CD14-positive monocyte (primary cell): Measurements from ENCODE around the gene EXOSC5. TPM values are rescaled to one million over a fixed set of nuclear protein-coding genes. Genes with fewer than 3 reads are reported as not detected.

Experiments
- DNase-seq, 3 donors: peaks; one replicate each; pipeline ENCODE4 v3.0.0-alpha.2; 2011 to 2022
- H2AFZ ChIP-seq: 2 replicates; pipeline ENCODE4 v1.6.0; 2012; ENCODE audit warnings: mild to moderate bottlenecking, low read depth, low read length, inconsistent platforms; ENCODE audit not compliant: insufficient read depth, poor library complexity, severe bottlenecking
- H3K27ac ChIP-seq, 2 donors: 1 replicate in 1 of 2; 2 replicates in 1 of 2; pipeline ENCODE4 v1.5.1; 2012 to 2013; ENCODE audit warnings: low read length in 2 of 2, control low read depth in 1 of 2, inconsistent platforms in 1 of 2, low read depth in 1 of 2, mild to moderate bottlenecking in 1 of 2
- H3K27me3 ChIP-seq, 2 donors: one replicate each; pipeline versions ENCODE4 v1.6.0 to v1.6.1; 2011 to 2013; ENCODE audit warnings: low read length in 2 of 2; ENCODE audit not compliant: control insufficient read depth in 2 of 2, insufficient read depth in 2 of 2
- H3K36me3 ChIP-seq, 2 donors: replicated peaks in 1 of 2; 1 replicate in 1 of 2; 2 replicates in 1 of 2; pipeline versions ENCODE4 v1.5.1 to v1.6.1; 2012 to 2013; ENCODE audit warnings: low read length in 2 of 2, control low read depth in 1 of 2, inconsistent platforms in 1 of 2, mild to moderate bottlenecking in 1 of 2; ENCODE audit not compliant: insufficient read depth in 2 of 2, control insufficient read depth in 1 of 2
- H3K4me1 ChIP-seq, 2 donors: 1 replicate in 1 of 2; 2 replicates in 1 of 2; pipeline versions ENCODE4 v1.5.1 to v1.6.1; 2012 to 2013; ENCODE audit warnings: low read length in 2 of 2, control low read depth in 1 of 2, inconsistent platforms in 1 of 2, mild to moderate bottlenecking in 1 of 2, moderate library complexity in 1 of 2; ENCODE audit not compliant: insufficient read depth in 2 of 2, control insufficient read depth in 1 of 2
- H3K4me2 ChIP-seq: replicated peaks from 2 replicates; pipeline ENCODE3; 2012; ENCODE audit warnings: low read length, moderate library complexity, mild to moderate bottlenecking; ENCODE audit not compliant: poor library complexity, severe bottlenecking; ENCODE audit errors: extremely low read depth
- H3K4me3 ChIP-seq, 3 experiments: fragments of 200-600 bp in 1 of 3; sonication (generic) in 1 of 3; replicated peaks in 1 of 3; 1 replicate in 2 of 3; 2 replicates in 1 of 3; pipeline ENCODE4 v1.5.1; 2011 to 2013; ENCODE audit warnings: low read length in 3 of 3, mild to moderate bottlenecking in 3 of 3, control low read depth in 2 of 3, low read depth in 2 of 3, inconsistent platforms in 1 of 3, moderate library complexity in 1 of 3
- H3K79me2 ChIP-seq: 2 replicates; pipeline ENCODE4 v1.6.0; 2012; ENCODE audit warnings: mild to moderate bottlenecking, control low read depth, inconsistent platforms, low read length, moderate library complexity; ENCODE audit not compliant: insufficient read depth
- H3K9ac ChIP-seq: 2 replicates; pipeline ENCODE4 v1.6.0; 2017; ENCODE audit warnings: low read length, mild to moderate bottlenecking; ENCODE audit not compliant: insufficient read depth, poor library complexity, severe bottlenecking
- H3K9me3 ChIP-seq, 2 donors: replicated peaks in 1 of 2; 1 replicate in 1 of 2; 2 replicates in 1 of 2; pipeline versions ENCODE4 v1.5.1 to v1.6.1; 2012 to 2013; ENCODE audit warnings: low read length in 2 of 2, control low read depth in 1 of 2; ENCODE audit not compliant: control insufficient read depth in 1 of 2, insufficient read depth in 1 of 2
- H4K20me1 ChIP-seq: 2 replicates; pipeline ENCODE4 v1.6.0; 2012; ENCODE audit warnings: mild to moderate bottlenecking, low read length, control low read depth, moderate library complexity; ENCODE audit not compliant: insufficient read depth
- H3K27ac Mint-ChIP-seq, 7 donors: one replicate each; pipeline ENCODE4 v1.8.0; 2020; ENCODE audit warnings: mild to moderate bottlenecking in 7 of 7, mixed read lengths in 7 of 7, moderate library complexity in 6 of 7, inconsistent platforms in 2 of 7
- H3K27me3 Mint-ChIP-seq, 3 donors: one replicate each; pipeline ENCODE4 v1.8.0; 2021 to 2022; ENCODE audit warnings: low read depth in 3 of 3, mild to moderate bottlenecking in 3 of 3, mixed read lengths in 3 of 3, moderate library complexity in 3 of 3, inconsistent platforms in 1 of 3
- H3K36me3 Mint-ChIP-seq, 2 donors: one replicate each; pipeline ENCODE4 v1.8.0; 2020; ENCODE audit warnings: mixed read lengths in 2 of 2, inconsistent platforms in 1 of 2, mild to moderate bottlenecking in 1 of 2
- H3K4me1 Mint-ChIP-seq: one replicate; pipeline ENCODE4 v1.8.0; 2020; ENCODE audit warnings: mild to moderate bottlenecking, mixed read lengths
- H3K4me3 Mint-ChIP-seq, 2 donors: one replicate each; pipeline ENCODE4 v1.8.0; 2020; ENCODE audit warnings: mild to moderate bottlenecking in 2 of 2, mixed read lengths in 2 of 2, moderate library complexity in 1 of 2
- H3K9me3 Mint-ChIP-seq, 7 donors: one replicate each; pipeline ENCODE4 v1.8.0; 2020 to 2022; ENCODE audit warnings: mixed read lengths in 7 of 7, mild to moderate bottlenecking in 6 of 7, moderate library complexity in 6 of 7, inconsistent platforms in 2 of 7
- WGBS: methylation state at CpG from one replicate; pipeline ENCODE4 v1.1.5; 2013; ENCODE audit warnings: missing lambda C conversion rate; ENCODE audit not compliant: insufficient coverage; 5-methylcytosine and 5-hydroxymethylcytosine counted together
- intact Hi-C, 2 donors: fragments of 100-400 bp; cut with micrococcal nuclease; formaldehyde crosslinking; loops; one replicate each; pipeline versions ENCODE4 v1.15.0 to v1.15.1; 2023
- polyA plus RNA-seq, 3 donors: library from polyadenylated mRNA; depleted of rRNA in 1 of 3; unstranded in 2 of 3; stranded (reverse) in 1 of 3; fragments of 300-500 nt in 2 of 3; fragments of >200 nt in 1 of 3; fragmentation: Illumina TruSeq in 2 of 3; gene quantifications; 1 replicate in 2 of 3; 2 replicates in 1 of 3; pipeline ENCODE4 v1.2.3, GENCODE V29; 2012 to 2021
- TF ChIP-seq, protein P1 (sequence below): fragments of 200-600 bp; IDR thresholded peaks from one replicate; pipeline ENCODE4 v1.8.0; 2022; ENCODE audit warnings: antibody characterized with exemption, mild to moderate bottlenecking

Gene EXOSC5
- polyA plus RNA-seq, 3 donors, result 24.0 to 58.7 (median 40.5) TPM

DNA sequence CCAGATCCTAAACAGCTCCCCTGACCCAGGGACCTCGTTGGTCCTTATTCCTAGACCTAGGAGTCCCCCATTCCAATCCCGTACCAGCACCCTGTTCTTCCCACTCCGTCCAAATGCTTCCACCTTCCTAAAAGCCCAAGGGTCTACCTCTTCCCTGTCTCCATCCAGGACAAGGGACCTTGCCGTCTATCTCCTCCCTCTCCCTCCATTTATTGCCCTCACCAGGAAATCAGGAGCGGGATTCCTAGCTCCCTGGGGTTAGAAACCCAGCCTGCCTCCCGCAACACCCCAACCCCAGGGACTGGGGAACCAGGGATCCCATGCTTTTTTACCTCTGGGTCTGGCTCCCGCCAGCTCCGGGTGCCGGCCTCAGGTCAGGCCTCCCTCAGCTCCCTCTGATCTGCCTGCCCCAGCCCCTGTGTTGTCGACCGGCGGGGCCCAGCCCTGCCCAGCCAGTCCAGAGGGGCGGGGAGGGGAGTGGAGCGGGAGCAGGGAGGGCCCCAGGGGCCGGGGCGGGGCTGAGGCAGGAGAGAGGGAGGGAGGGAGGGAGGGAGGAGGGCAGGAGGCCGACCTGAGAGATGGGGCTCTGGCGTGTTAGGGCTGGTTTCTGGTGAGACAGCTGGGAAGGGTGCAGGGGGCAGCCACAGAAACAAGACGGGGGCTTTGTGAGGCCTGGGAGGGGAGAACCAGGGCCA lies 29.9 kb upstream of the EXOSC5 start, which contains the start of gene B3GNT8:
Gene B3GNT8, minus strand, starts transcription at position 423 of the 695 bp plus-strand sequence. CDS start 596 bp downstream, outside the sequence.
- Histone ChIP-seq H4K20me1 (peaks cover 38% of the 10 kb centered on the region), H3K27ac (peak within 1 kb of the TSS; percentile 73 to 77), H3K36me3 (peaks cover 41 to 44% of the 10 kb centered on the region in 2 donors), H2AFZ (peak within 1 kb of the TSS; percentile 77), H3K27me3 (no peaks in the 10 kb centered on the region), H3K4me3 (peak within 1 kb of the TSS; percentile 61 to 85 (median 75)), H3K79me2 (peaks cover 77% of the 10 kb centered on the region), H3K9ac (peak within 1 kb of the TSS; percentile 71), H3K9me3 (no peaks in the 10 kb centered on the region), H3K4me1 (peaks cover 71 to 80% of the 10 kb centered on the region in 2 donors), H3K4me2 (peak within 1 kb of the TSS; percentile 87)
- no peaks in the 10 kb centered on the region for H3K9me3 Mint-ChIP-seq
- peaks cover 0 to 1% (median 0%) of the 10 kb centered on the region in 3 donors for H3K27me3 Mint-ChIP-seq
- peak; percentile 35 to 62 (median 36) for DNase-seq
- TF ChIP-seq, protein P1, sequence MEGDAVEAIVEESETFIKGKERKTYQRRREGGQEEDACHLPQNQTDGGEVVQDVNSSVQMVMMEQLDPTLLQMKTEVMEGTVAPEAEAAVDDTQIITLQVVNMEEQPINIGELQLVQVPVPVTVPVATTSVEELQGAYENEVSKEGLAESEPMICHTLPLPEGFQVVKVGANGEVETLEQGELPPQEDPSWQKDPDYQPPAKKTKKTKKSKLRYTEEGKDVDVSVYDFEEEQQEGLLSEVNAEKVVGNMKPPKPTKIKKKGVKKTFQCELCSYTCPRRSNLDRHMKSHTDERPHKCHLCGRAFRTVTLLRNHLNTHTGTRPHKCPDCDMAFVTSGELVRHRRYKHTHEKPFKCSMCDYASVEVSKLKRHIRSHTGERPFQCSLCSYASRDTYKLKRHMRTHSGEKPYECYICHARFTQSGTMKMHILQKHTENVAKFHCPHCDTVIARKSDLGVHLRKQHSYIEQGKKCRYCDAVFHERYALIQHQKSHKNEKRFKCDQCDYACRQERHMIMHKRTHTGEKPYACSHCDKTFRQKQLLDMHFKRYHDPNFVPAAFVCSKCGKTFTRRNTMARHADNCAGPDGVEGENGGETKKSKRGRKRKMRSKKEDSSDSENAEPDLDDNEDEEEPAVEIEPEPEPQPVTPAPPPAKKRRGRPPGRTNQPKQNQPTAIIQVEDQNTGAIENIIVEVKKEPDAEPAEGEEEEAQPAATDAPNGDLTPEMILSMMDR, result no peak
- WGBS, result 2% methylated on average over 11 of the region's 19 CpGs
- intact Hi-C loops, result loop anchor here in 1 of 2 donors (10.0 kb wide), 1 partner anchor 52 kb away; the partner anchor contains the start of gene TMEM91
- peaks cover 64% of the 10 kb centered on the region for H3K4me1 Mint-ChIP-seq
- peak within 1 kb of the TSS; percentile 87 to 97 (median 91) for H3K27ac Mint-ChIP-seq
- H3K36me3 Mint-ChIP-seq, result peaks cover 34 to 55% of the 10 kb centered on the region in 2 donors
- peak within 1 kb of the TSS; percentile 94 to 98 for H3K4me3 Mint-ChIP-seq

DNA sequence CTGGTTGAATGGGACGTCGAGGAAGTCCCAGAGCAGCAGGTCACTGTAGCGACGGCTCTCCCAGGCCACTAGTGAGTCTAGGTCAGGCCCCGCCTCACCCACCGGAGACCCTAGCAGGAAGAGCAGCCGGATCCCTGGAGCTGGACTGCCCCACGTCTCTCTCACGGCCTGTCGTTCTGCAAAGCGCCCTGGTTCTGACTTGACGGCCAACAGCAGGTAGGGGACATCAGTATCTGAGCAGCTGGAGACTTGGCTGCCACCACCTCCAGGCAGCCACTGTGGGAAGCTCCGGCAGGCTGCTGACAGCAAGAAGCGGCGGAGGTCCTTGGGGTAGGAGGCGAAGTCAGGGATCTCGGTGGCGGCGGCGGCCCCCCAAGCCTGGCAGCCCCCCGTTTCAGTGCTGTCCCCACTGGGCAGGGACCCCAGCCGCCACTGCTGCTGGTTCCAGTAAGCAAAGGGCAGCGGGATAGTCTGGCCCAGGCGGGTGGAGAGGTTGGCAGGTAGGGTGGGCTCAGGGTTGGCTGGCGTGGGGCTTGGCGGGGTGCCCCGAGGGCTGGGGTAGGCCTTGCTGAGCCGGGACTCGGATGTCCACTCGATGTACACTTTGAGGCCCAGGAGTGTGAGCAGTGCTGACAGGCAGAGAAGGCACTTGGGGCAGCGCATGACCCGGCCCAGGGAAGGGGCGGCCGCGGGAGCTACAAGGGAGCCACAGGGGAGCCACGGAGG lies 29.1 kb upstream of the EXOSC5 start:
- peaks cover 0 to 3% (median 0%) of the 10 kb centered on the region in 3 donors for H3K27me3 Mint-ChIP-seq
- peaks cover 68% of the 10 kb centered on the region for H3K4me1 Mint-ChIP-seq
- H4K20me1 ChIP-seq, result peaks cover 34% of the 10 kb centered on the region
- TF ChIP-seq, protein P1, result no peak
- peak overlapping the region; percentile 77 for H2AFZ ChIP-seq
- H3K4me3 ChIP-seq, result peak overlapping the region; percentile 61 to 85 (median 75)
- H3K27ac ChIP-seq, result peak overlapping the region; percentile 73 to 77
- peaks cover 82% of the 10 kb centered on the region for H3K79me2 ChIP-seq
- H3K9me3 Mint-ChIP-seq, result peaks cover 0 to under 1% (median 0%) of the 10 kb centered on the region in 7 donors
- peak overlapping the region; percentile 94 to 98 for H3K4me3 Mint-ChIP-seq
- H3K36me3 Mint-ChIP-seq, result peaks cover 35 to 56% of the 10 kb centered on the region in 2 donors
- no peaks in the 10 kb centered on the region for H3K9me3 ChIP-seq
- DNase-seq, result no peak
- peak overlapping the region; percentile 71 for H3K9ac ChIP-seq
- H3K4me1 ChIP-seq, result peaks cover 77 to 86% of the 10 kb centered on the region in 2 donors
- peaks cover 39 to 42% of the 10 kb centered on the region in 2 donors for H3K36me3 ChIP-seq
- peak overlapping the region; percentile 87 for H3K4me2 ChIP-seq
- no peaks in the 10 kb centered on the region for H3K27me3 ChIP-seq
- intact Hi-C loops, result loop anchor here in 1 of 2 donors (10.0 kb wide), 1 partner anchor 51 kb away; the partner anchor contains the start of gene TMEM91
- WGBS, result 79% methylated on average over 31 of the region's 36 CpGs
- peak overlapping the region; percentile 44 to 97 (median 89) for H3K27ac Mint-ChIP-seq
